Keratinocyte (primary cell): Measurements from ENCODE around the gene MYBPH.

Experiments used
- EZH2 ChIP-seq: IDR thresholded peaks from one replicate; pipeline ENCODE4 v1.6.1; 2012; ENCODE audit warnings: inconsistent platforms, mild to moderate bottlenecking, low read length, moderate library complexity
- TF ChIP-seq, protein P1 (sequence below), 3 experiments: IDR thresholded peaks in 1 of 3; conservative IDR thresholded peaks in 1 of 3; optimal IDR thresholded peaks in 1 of 3; 2 replicates in 2 of 3; 3 replicates in 1 of 3; pipeline versions ENCODE3 to v1.5.1; 2011; ENCODE audit warnings: low read length in 3 of 3, mild to moderate bottlenecking in 3 of 3, moderate library complexity in 2 of 3, control low read depth in 1 of 3, inconsistent platforms in 1 of 3; ENCODE audit not compliant: insufficient read depth in 2 of 3; ENCODE audit errors: extremely low read depth in 1 of 3

GRCh38 chr1:203146537-203146936 lies 29.1 kb downstream of the MYBPH start:
- TF ChIP-seq, protein P1, sequence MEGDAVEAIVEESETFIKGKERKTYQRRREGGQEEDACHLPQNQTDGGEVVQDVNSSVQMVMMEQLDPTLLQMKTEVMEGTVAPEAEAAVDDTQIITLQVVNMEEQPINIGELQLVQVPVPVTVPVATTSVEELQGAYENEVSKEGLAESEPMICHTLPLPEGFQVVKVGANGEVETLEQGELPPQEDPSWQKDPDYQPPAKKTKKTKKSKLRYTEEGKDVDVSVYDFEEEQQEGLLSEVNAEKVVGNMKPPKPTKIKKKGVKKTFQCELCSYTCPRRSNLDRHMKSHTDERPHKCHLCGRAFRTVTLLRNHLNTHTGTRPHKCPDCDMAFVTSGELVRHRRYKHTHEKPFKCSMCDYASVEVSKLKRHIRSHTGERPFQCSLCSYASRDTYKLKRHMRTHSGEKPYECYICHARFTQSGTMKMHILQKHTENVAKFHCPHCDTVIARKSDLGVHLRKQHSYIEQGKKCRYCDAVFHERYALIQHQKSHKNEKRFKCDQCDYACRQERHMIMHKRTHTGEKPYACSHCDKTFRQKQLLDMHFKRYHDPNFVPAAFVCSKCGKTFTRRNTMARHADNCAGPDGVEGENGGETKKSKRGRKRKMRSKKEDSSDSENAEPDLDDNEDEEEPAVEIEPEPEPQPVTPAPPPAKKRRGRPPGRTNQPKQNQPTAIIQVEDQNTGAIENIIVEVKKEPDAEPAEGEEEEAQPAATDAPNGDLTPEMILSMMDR (optimal IDR thresholded peaks at IDR 0.05 in 1 of 3, IDR thresholded peaks at IDR 0.05 in 1 of 3, conservative IDR thresholded peaks at IDR 0.05 in 1 of 3; ENCODE audit: extremely low read depth in 1 of 3, insufficient read depth in 2 of 3, low read length in 3 of 3) = no peak
- TF ChIP-seq EZH2 = no peak
